ENCODE measurements around the gene EIF2AK2.

EIF2AK2 gene

DNA sequence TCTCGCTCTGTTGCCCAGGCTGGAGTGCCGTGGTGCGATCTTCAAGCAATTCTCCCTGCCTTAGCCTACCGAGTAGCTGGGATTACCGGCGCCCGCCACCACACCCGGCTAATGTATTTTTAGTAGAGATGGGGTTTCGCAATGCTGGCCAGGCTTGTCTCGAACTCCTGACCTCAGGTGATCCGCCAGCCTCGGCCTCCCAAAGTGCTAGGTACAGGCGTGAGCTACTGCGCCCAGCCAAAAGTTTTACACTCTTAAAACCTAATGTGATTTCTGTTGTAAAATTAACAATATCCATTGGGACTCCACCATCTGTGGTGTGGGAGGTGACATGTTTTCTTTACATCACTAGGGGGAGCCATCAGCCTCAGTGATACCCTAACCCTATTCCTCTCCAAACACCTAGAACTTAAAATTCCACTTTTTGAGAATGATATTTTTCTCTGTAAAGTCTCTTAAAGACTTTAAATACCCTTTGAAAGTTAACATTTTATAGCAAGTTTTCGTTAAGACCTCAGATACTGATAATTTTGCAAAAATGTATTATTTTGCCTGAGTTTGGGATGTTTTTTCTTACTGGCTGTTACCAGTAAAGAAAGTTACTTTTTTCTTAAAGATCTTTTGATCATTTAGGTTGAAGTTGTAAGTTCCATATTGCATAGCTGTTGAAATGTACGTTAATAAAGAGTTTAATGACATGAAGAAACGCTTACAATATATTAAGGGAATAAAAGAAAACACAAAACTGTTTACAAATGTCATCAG, 11.6 kb upstream of the EIF2AK2 start:
- no peak for DNase-seq

DNA sequence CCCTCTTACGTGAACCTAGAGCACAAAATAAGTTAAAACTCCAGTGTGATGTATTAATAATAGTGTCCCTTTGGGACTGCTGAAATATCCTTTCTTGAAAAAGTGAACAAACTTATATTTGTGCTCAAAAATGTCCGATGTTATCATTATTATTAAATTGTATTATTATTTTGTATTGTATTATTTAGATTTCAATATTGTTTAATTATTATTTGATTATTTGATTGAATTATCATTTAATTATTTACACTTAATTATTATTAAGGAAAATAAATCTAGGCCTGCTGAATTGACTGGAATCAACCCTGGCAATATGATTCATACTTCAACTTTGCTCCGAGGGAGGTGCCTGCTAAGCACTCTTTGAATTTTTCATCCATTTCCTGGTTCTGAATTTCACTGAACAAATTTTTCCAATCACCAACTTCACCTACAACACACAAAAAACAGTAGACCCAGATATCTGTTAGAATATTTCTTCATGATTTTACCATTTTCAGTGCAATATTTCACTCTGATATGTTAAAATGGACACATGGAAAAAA, 10.9 kb upstream of the EIF2AK2 start:
- no peak for DNase-seq

DNA sequence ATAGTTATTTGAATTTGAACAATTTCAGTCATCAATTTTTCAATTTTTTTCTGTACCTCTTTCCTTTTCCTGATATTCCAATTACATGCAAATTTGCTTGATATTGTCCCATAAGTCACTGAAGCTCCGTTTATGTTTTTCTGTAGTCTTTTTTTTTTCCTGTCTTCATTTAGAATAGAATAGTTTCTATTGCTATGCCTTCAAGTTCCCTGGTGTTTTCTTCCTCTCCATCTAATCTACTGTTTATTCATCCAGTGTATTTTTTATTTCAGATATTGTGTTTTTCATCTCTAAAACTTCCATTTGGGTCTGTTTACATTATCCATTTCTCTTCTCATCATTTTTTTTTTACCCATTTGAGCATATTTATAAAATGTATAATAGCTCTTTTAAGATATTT, 8.0 kb upstream of the EIF2AK2 start:
- no peak for DNase-seq

DNA sequence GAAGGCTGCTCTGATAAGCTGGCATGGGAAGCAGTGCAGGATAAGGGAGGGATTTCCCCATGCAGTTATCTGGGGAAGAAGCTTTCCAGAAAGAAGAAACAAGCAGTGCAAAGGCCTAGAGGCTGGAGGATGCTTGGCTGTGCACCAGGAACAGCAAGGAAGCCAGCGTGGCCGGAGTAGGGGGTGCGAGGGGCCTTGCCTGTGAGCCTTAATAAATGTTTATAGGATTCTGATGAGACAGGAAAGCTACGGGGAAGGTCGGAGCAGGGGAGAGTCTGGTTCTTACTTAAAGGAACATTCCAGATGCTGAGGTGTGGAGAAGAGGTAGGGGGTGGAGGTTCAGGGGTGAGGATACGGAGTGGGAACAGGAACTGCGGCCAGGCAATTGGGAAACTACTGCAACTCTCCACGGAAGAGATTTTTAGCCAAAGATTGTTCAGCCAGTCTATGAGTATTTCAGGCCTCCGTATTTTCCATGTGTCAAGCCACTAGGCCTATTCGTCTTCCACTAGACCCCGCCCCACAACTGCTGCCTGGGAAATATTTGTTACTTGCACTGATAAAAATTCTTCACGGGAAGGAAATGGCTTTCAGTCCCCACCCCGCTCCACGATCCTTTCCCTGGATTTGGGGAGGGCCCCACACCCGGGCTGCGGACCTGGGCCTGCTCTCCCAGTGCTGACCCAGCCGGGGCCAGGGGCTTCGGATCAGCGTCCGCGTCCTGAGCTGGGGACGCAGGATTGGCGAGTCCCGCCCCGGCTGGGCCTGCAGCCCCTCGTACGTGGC, 516 bp downstream of the EIF2AK2 start:
- DNase-seq, result peak; percentile 35

DNA sequence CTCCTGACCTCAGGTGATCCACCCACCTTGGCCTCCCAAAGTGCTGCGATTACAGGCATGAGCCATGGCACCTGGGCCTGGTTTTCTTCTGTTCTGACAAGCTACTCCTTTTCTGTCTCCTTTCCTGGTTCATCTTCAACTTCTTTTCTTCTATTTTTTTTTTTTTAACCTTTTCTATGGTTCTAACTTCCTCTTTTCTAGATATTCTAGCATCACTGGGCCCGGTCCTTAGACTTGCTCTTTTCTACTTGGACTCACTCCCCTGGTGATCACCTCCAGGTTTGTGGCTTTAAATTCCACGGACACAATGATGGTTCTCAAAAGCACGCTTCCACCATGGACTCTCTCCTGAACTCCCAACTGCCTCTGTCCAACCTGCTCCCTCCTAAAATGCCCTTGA, 2.0 kb downstream of the EIF2AK2 start:
- no peak for DNase-seq

DNA sequence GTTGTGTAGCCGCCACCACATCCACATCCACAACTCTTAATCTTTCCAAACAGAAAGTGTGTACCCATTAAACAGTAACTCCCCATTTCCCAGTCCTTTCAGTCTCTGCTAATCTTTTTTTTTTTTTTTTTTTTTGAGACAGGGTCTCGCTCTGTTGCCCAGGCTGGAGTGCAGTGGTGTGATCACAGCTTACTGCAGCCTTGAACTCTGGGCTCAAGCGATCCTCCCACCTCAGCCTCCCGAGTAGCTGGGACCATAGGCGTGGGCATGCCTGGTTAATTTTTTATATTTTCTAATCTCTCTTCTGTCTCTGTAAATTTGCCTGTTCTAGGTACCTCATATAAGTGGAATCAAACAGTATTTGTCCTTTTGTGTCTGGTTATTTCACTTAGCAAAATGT, 3.6 kb downstream of the EIF2AK2 start:
- no peak for DNase-seq

DNA sequence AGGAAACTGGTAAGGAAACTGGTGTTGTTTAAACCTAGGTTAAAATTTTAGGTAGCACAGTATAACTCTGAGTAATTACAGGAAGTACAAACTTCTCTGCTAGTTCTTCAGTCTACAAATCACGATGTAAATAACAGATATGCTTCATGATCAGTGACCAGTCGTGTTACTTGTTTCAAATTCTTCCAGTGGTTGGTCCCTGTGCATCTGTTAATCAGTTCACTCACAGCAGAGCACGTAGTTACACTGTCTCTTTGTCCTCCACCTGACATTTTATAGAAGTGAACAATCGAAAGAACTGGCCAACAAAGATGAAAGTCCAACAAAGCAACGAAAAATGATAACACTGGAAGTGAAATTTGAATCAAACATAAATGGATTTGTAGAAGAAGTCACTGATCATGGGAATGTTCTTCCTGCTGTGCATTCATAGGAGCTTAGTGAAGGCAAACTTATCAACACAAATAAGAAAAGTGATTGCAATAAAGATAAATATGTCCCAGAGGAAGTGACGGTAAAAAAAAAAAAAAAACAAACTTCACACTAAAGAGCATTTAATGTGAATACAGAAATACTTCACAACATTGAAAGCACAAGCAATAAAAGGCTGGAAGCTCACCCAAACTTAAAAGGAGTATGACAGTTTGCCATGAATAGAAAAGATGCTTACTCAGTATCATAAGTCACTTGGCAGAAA, 7.0 kb downstream of the EIF2AK2 start:
- no peak for DNase-seq

DNA sequence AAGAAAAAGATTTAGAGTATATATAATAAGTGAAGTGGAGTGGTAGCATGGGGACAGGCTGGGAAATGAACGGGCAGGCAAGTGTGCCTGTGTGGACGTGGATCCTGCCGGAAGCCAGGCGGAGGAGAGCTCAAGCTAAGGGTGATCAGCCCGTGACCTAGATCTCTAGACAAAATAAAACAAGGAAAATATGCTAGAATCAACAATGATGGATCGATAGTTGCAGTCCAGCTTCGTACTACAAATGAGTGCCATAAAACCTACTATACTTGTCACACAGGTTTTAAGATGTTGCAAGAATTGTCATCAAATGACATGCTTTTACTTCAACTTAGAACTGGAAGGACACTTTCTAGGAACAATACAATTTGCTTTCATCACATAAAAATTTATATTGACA, 8.5 kb downstream of the EIF2AK2 start:
- no peak for DNase-seq

DNA sequence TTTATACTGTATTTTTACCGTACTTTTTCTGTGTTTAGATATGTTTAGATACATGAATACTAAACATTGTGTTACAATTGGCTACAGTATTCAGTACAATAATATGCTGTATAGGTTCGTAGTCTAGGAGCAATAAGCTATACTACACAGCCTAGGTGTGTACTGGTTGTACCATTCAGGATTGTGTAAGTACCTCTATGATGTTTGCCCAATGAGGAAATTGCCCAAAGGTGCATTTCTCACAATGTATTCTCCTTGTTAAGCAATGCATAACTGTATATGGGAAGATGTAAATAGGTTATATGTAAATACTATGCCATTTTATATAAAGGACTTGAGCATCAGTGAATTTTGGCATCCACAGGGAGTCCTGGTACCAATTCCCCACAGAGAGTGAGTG, 10.7 kb downstream of the EIF2AK2 start:
- no peak for DNase-seq

DNA sequence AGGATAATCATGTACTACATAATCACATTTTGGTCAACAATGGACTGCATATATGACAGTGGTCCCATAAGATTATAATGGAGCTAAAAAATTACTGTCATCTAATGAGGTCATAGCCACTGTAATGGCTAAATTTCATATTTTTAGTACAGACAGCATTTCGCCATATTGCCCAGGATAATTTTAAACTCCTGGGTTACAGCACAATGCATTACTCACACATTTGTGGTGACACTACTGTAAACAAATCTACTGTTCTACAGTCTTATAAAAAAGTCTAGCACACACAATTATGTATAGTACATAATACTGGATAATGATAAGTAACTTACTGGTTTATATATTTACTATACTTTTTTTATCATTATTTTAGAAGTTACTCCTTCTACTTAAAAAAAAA, 12.8 kb downstream of the EIF2AK2 start:
- DNase-seq, result no peak

DNA sequence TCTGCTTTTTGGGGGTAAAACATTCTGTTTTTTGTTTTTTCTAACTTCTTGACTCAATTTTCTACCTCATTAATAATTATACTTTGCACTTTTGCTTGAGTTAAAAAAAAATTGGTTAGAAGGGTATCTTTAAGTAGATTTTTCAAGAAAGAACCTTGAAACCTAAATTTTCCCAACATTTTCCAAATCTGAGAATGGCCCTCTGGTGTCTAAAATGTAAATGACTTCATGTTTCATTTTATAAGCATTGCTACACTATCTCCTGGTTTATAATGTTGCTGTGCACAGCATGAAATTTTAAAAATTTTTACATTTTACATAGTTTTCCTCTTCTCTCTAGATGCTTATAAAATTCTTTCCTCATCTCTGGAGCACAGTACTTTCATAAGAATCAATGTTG, 14.2 kb downstream of the EIF2AK2 start:
- no peak for DNase-seq

DNA sequence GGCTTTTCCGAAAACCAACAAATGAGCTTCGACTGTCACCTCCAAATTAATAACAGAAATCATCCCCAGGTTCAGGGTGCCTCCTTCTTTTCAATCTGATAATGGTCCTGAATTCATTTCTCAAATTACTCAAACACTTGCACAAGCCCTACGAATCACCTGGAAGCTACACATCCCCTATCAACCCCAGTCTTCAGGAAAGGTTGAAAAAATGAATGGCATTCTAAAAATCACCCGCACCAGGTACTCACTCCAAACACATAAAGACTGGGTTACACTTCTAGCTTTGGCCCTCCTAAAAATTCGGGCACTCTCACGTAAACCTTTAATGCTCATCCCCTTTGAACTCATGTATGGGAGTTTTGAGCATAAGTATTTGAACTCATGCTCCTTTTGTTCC, 23.9 kb downstream of the EIF2AK2 start:
- DNase-seq, result no peak

DNA sequence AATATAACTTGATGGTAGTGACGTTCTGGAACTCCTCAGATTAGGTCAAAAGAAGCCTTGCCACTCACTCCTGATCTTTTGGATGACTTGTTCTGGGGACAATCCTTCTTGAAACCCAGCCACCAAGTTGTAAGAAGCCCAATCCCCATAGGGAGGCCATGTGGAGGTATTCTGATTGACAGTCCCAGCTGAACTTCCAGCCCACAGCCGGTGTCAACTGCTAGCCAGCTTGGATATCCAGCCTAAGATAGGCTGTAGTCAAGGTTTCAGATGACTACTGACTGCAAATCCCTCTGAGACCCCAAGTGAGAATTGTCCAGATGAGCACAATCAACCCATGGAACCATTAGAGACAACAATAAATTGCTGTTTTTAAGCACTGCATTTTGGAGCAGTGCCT, 31.4 kb downstream of the EIF2AK2 start:
- no peak for DNase-seq

DNA sequence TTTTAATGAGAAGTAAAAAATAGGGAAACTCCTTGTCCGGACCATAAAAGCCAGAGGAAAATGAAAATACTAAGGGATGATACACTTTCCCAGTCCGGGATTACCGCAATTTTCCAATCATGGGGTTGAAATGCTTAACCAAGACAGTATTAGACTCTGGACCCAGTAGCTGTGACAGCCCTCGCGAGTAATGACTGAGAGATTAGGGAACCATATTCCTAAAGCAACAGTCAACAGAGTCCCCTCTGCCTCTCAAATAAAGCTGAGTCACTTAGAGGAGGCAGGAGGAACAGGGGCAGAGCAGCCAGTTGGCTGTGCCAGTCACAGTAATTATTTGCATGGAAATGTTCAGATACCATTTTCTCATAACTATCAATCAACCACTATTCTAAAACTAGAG, 37.6 kb downstream of the EIF2AK2 start:
- DNase-seq, result no peak

DNA sequence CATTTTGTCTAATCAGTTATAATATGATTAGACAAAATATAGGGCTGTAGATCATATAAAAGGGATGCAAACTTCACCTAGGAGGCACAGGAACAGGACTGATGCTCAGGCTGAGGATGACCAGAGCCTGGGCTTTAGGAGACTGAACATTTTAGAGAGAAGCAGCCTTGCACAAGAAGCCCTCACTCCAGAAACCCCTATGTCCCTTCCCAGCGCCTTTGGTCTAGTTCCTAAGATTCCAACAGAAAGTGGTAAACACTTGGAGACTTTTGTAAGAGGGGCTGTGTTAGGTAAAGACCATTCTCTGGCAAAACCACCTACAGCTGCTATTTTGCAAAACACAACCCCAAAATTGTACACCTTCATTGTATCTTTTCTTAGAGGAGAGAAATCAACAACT, 39.2 kb downstream of the EIF2AK2 start:
- no peak for DNase-seq

DNA sequence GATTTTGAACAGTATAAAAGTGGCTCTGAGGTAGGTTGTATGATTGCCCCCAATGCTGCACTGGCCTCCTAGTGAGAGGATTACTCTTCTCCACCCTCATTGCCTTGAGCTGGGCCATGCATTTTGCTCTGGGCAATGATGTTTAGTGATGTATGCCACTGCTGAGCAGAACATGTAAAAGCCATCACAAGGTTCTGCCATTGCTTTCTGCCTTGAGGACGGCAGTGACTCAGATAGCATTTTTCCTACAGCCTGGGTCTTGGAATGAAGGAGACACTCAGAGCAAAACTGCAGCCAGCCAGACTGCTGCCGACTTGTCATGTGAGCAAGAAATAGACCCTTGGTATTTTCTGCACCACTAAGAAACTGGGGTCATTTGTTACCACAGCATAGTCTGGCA, 44.8 kb downstream of the EIF2AK2 start:
- DNase-seq, result no peak

DNA sequence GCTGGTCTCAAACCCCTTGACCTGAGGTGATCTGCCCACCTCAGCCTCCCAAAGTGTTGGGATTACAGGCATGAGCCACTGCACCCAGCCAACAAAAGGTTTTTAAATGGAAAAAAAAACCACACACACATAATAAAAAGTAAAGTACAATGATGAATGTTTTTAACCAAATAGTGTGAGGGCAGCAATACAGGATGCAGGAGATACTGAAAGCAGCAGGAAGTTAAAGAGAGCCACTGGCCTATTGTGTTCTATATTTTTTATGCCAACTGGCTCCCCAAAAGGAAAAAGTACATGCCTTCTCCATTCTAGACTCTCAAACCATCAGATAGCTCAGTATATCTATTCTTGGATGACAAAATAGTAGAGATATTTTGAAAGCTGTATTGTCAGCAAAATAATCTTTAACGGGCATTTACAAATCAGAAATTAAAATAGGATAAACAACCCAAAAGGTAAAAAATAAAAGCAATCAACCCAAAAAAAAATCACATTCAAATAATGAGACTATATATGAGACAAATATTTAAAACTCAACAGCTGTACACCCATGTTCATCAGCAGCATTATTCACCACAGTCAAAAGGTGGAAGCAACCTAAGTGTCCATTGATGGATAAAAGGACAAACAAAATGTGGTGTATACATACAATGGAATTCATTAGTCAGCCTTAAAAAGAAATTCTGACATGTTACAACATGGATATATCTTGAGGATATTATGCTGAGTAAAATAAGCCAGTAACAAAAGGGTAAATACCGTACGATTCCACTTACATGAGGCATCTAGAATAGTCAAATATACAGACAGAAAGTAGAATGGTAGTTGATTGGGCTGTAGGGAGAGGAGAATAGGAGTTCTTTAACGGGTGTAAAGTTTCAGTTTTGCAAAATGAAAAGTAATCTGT, 46.2 kb downstream of the EIF2AK2 start:
- no peak for DNase-seq

DNA sequence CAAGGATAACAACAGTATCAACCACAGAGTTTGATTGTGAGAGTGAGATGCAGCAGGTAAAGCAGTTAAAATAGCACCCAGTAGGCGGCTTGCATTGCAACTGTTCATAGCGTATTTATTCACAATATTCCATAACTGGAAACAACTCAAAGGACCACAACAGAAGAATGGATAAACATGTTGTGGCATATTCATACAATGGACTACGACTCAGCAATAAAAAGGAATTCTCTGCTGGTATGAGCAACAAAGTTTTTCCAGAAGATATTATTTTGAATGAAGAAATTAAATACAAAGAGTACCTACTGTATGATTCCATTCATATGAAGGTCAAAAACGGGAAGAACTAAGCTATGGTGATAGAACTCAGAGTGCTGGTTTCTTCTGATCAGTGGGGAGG, 47.3 kb downstream of the EIF2AK2 start:
- no peak for DNase-seq

DNA sequence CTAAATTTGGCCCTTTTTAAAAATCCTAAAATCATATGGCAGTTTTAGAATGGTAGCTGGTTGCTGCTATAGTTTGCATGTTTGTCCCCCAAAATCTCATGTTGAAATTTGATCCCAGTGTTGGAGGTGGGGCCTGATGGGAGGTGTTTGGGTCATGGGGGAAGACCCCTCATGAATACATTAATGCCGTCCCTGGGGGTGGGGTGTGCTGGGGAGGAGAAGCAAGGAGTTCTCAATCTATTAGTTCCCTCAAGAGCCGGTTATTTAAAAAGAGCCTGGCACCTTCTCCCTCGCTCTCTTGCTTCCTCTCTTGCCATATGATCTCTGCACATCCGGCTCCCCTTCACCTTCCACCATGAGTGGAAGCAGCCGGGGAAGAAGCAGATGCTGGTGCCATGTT, 51.6 kb downstream of the EIF2AK2 start:
- no peak for DNase-seq

DNA sequence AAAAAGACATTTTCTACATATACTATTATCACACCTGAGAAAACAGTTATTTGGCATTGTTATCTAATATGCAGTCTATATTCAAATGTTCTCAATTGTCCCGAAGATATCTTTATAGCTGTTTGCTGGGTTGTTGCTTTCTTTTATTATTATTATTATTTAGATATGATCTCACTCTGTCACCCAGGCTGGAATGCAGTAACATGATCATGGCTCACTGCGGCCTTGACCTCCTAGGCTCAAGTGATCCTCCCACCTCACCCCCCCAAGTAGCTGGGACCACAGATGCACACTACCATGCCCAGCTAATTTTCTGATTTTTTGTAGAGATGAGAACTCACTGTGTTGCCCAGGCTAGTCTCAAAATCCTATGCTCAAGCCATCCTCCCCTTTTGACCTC, 52.6 kb downstream of the EIF2AK2 start:
- DNase-seq, result no peak

DNA sequence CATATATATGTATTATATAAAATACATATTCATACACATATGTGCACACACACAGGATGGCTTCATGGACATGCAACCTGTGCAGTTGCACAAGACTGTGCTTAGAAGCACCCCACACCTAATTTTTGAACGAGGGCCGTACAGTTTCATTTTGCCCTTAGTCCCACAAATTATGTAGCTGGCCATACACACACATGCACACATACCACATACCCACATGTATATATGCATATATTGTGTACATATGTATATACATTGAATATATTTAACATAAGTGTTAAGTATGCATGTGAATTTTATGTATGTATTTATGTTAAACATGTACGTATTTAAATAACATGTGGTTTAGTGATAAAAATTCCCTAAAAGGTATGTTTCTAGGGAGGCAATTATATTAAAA, 54.2 kb downstream of the EIF2AK2 start:
- DNase-seq, result no peak

DNA sequence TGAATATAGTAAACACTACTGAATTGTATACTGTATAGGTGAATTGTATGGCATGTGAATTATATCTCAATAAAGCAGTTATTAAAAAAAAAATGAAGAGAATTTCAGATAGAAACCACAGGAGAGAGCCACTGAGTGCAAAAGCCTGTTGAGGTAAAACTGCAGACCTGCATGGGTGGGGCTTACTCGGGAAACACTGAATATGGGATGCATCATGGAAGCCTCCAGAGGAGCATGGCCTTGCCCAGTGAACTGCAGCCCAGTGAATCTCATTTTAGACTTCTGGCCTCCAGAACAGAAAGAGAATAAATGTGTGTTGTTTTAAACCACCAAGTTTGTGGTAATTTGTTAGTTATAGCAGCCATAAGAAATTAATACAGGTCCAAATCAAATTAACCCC, 56.7 kb downstream of the EIF2AK2 start:
- no peak for DNase-seq

All from NCI-H774 (cell line).